ENCODE data around the gene ARCN1.

DNA sequence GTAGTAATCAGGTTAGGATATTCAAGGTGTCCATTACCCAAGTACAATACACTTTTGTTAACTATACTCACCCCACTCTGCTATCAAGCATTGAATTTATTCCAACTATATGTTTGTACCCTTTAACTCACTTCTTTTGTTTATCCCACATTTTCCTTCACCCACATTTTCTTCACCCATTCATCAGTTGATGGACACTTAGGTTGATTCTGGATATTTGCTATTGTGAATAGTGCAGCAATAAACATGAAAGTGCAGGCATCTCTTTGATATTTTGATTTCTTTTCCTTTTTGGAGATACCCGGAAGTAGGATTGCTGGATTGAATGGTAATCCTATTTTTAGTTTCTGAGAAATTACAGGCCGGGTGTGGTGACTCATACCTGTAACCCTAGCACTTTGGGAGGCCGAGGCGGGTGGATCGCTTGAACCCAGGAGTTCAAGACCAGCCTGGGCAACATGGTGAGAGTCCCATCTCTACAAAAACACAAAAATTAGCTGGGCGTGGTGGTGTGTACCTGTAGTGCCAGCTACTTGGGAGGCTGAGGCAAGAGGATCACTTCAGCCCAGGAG, 34.7 kb upstream of the ARCN1 start:
- TF ChIP-seq KDM5B (IDR thresholded peaks at IDR 0.05; ENCODE audit: insufficient replicate concordance, low read depth, low read length) = no peak
- TF ChIP-seq, protein P1, sequence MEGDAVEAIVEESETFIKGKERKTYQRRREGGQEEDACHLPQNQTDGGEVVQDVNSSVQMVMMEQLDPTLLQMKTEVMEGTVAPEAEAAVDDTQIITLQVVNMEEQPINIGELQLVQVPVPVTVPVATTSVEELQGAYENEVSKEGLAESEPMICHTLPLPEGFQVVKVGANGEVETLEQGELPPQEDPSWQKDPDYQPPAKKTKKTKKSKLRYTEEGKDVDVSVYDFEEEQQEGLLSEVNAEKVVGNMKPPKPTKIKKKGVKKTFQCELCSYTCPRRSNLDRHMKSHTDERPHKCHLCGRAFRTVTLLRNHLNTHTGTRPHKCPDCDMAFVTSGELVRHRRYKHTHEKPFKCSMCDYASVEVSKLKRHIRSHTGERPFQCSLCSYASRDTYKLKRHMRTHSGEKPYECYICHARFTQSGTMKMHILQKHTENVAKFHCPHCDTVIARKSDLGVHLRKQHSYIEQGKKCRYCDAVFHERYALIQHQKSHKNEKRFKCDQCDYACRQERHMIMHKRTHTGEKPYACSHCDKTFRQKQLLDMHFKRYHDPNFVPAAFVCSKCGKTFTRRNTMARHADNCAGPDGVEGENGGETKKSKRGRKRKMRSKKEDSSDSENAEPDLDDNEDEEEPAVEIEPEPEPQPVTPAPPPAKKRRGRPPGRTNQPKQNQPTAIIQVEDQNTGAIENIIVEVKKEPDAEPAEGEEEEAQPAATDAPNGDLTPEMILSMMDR (IDR thresholded peaks at IDR 0.05 in 2 of 3, conservative IDR thresholded peaks at IDR 0.05 in 1 of 3; ENCODE audit: insufficient read depth in 2 of 3, low read depth in 1 of 3, low read length in 3 of 3) = no peak
- TF ChIP-seq CHD1 (IDR thresholded peaks at IDR 0.05; ENCODE audit: low read length) = no peak
- TF ChIP-seq PCBP2 (IDR thresholded peaks at IDR 0.05; ENCODE audit: low read depth, low read length, poor library complexity, severe bottlenecking) = no peak
- no peak for TF ChIP-seq HNRNPH1 (optimal IDR thresholded peaks at IDR 0.05; ENCODE audit: low read depth, low read length)
- TF ChIP-seq, protein P2, sequence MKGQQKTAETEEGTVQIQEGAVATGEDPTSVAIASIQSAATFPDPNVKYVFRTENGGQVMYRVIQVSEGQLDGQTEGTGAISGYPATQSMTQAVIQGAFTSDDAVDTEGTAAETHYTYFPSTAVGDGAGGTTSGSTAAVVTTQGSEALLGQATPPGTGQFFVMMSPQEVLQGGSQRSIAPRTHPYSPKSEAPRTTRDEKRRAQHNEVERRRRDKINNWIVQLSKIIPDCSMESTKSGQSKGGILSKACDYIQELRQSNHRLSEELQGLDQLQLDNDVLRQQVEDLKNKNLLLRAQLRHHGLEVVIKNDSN (CRISPR knock-in tag; IDR thresholded peaks at IDR 0.05) = no peak
- TF ChIP-seq ETV5 (CRISPR knock-in tag; IDR thresholded peaks at IDR 0.05; ENCODE audit: low read depth) = no peak
- TF ChIP-seq, protein P3, sequence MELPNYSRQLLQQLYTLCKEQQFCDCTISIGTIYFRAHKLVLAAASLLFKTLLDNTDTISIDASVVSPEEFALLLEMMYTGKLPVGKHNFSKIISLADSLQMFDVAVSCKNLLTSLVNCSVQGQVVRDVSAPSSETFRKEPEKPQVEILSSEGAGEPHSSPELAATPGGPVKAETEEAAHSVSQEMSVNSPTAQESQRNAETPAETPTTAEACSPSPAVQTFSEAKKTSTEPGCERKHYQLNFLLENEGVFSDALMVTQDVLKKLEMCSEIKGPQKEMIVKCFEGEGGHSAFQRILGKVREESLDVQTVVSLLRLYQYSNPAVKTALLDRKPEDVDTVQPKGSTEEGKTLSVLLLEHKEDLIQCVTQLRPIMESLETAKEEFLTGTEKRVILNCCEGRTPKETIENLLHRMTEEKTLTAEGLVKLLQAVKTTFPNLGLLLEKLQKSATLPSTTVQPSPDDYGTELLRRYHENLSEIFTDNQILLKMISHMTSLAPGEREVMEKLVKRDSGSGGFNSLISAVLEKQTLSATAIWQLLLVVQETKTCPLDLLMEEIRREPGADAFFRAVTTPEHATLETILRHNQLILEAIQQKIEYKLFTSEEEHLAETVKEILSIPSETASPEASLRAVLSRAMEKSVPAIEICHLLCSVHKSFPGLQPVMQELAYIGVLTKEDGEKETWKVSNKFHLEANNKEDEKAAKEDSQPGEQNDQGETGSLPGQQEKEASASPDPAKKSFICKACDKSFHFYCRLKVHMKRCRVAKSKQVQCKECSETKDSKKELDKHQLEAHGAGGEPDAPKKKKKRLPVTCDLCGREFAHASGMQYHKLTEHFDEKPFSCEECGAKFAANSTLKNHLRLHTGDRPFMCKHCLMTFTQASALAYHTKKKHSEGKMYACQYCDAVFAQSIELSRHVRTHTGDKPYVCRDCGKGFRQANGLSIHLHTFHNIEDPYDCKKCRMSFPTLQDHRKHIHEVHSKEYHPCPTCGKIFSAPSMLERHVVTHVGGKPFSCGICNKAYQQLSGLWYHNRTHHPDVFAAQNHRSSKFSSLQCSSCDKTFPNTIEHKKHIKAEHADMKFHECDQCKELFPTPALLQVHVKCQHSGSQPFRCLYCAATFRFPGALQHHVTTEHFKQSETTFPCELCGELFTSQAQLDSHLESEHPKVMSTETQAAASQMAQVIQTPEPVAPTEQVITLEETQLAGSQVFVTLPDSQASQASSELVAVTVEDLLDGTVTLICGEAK (IDR thresholded peaks at IDR 0.05) = no peak
- TF ChIP-seq, protein P3 (CRISPR knock-in tag; IDR thresholded peaks at IDR 0.05) = no peak
- TF ChIP-seq RAD21 (CRISPR knock-in tag; conservative IDR thresholded peaks at IDR 0.05 in 1 of 2, IDR thresholded peaks at IDR 0.05 in 1 of 2) = no peak
- TF ChIP-seq BACH1 (tag; IDR thresholded peaks at IDR 0.05) = no peak
- TF ChIP-seq, protein P4, sequence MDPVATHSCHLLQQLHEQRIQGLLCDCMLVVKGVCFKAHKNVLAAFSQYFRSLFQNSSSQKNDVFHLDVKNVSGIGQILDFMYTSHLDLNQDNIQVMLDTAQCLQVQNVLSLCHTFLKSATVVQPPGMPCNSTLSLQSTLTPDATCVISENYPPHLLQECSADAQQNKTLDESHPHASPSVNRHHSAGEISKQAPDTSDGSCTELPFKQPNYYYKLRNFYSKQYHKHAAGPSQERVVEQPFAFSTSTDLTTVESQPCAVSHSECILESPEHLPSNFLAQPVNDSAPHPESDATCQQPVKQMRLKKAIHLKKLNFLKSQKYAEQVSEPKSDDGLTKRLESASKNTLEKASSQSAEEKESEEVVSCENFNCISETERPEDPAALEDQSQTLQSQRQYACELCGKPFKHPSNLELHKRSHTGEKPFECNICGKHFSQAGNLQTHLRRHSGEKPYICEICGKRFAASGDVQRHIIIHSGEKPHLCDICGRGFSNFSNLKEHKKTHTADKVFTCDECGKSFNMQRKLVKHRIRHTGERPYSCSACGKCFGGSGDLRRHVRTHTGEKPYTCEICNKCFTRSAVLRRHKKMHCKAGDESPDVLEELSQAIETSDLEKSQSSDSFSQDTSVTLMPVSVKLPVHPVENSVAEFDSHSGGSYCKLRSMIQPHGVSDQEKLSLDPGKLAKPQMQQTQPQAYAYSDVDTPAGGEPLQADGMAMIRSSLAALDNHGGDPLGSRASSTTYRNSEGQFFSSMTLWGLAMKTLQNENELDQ (CRISPR knock-in tag; IDR thresholded peaks at IDR 0.05; ENCODE audit: borderline replicate concordance) = no peak
- no peak for TF ChIP-seq POLR2A (conservative IDR thresholded peaks at IDR 0.05)

Data from K562 (cell line).